ENCODE measurements around the gene CKS1B. TPM values are rescaled to one million over a fixed set of nuclear protein-coding genes. Genes with fewer than 3 reads are reported as not detected.

CKS1B gene
- total and polyA plus RNA-seq, 9 of the 15 experiments (the other 6 are each of a cell fraction or from before 2014, with no cell fraction given) = 215 to 1,103 (median 460) TPM

DNA sequence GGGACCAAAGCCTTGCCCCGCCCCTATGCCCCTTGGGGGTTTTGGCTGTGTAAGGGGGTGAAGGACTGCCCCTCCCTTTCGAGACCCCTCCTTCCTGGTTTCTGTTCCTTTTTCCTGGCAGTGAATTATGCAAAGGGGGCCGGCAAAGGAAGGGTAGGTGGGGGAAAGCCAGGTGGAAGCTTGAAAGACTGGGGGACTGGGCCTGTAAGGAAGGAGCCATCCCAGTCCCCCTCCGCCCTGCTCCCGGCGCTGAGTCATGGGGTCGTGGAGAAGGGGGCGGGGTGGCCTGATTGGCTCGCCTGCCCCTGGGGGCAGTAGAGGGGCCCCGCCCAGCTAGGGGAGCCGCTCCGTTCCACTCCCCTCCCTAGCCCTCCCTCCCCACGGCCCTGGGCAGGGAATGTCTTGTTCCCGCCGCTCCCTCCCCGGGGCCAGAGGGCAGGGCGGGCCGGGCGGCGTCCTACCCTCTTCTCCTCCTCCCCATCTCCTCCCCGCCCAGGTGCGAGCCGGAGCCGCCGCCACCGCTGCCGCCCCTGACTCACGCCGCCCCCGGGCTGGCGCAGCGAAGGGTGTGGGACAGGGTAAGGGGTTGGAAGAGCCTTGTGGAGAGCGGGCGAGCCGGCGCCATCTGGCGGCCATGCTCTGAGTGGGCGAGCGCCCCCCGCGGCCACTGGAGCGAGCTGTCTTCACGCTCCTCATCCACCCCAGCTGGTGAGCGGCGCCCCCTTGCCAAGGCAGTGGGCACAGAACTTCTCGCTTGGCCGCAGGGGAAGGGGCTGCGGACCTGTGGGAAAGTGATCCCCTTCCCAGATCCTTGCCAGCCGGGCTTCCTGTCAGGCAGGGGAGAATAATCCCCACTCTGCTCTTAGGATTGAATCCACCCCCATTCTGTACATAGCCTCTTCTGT lies 42.8 kb downstream of the CKS1B start (continued):
- TF ChIP-seq, protein P1, sequence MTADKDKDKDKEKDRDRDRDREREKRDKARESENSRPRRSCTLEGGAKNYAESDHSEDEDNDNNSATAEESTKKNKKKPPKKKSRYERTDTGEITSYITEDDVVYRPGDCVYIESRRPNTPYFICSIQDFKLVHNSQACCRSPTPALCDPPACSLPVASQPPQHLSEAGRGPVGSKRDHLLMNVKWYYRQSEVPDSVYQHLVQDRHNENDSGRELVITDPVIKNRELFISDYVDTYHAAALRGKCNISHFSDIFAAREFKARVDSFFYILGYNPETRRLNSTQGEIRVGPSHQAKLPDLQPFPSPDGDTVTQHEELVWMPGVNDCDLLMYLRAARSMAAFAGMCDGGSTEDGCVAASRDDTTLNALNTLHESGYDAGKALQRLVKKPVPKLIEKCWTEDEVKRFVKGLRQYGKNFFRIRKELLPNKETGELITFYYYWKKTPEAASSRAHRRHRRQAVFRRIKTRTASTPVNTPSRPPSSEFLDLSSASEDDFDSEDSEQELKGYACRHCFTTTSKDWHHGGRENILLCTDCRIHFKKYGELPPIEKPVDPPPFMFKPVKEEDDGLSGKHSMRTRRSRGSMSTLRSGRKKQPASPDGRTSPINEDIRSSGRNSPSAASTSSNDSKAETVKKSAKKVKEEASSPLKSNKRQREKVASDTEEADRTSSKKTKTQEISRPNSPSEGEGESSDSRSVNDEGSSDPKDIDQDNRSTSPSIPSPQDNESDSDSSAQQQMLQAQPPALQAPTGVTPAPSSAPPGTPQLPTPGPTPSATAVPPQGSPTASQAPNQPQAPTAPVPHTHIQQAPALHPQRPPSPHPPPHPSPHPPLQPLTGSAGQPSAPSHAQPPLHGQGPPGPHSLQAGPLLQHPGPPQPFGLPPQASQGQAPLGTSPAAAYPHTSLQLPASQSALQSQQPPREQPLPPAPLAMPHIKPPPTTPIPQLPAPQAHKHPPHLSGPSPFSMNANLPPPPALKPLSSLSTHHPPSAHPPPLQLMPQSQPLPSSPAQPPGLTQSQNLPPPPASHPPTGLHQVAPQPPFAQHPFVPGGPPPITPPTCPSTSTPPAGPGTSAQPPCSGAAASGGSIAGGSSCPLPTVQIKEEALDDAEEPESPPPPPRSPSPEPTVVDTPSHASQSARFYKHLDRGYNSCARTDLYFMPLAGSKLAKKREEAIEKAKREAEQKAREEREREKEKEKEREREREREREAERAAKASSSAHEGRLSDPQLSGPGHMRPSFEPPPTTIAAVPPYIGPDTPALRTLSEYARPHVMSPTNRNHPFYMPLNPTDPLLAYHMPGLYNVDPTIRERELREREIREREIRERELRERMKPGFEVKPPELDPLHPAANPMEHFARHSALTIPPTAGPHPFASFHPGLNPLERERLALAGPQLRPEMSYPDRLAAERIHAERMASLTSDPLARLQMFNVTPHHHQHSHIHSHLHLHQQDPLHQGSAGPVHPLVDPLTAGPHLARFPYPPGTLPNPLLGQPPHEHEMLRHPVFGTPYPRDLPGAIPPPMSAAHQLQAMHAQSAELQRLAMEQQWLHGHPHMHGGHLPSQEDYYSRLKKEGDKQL (CRISPR knock-in tag; IDR thresholded peaks at IDR 0.05; ENCODE audit: borderline replicate concordance) = no peak
- TF ChIP-seq, protein P2, sequence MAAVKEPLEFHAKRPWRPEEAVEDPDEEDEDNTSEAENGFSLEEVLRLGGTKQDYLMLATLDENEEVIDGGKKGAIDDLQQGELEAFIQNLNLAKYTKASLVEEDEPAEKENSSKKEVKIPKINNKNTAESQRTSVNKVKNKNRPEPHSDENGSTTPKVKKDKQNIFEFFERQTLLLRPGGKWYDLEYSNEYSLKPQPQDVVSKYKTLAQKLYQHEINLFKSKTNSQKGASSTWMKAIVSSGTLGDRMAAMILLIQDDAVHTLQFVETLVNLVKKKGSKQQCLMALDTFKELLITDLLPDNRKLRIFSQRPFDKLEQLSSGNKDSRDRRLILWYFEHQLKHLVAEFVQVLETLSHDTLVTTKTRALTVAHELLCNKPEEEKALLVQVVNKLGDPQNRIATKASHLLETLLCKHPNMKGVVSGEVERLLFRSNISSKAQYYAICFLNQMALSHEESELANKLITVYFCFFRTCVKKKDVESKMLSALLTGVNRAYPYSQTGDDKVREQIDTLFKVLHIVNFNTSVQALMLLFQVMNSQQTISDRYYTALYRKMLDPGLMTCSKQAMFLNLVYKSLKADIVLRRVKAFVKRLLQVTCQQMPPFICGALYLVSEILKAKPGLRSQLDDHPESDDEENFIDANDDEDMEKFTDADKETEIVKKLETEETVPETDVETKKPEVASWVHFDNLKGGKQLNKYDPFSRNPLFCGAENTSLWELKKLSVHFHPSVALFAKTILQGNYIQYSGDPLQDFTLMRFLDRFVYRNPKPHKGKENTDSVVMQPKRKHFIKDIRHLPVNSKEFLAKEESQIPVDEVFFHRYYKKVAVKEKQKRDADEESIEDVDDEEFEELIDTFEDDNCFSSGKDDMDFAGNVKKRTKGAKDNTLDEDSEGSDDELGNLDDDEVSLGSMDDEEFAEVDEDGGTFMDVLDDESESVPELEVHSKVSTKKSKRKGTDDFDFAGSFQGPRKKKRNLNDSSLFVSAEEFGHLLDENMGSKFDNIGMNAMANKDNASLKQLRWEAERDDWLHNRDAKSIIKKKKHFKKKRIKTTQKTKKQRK (IDR thresholded peaks at IDR 0.05; ENCODE audit: borderline replicate concordance, low read depth, low read length) = no peak
- TF ChIP-seq, protein P3, sequence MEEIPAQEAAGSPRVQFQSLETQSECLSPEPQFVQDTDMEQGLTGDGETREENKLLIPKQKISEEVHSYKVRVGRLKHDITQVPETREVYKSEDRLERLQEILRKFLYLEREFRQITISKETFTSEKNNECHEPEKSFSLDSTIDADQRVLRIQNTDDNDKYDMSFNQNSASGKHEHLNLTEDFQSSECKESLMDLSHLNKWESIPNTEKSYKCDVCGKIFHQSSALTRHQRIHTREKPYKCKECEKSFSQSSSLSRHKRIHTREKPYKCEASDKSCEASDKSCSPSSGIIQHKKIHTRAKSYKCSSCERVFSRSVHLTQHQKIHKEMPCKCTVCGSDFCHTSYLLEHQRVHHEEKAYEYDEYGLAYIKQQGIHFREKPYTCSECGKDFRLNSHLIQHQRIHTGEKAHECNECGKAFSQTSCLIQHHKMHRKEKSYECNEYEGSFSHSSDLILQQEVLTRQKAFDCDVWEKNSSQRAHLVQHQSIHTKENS (CRISPR knock-in tag; IDR thresholded peaks at IDR 0.05) = no peak
- TF ChIP-seq U2AF2 (optimal IDR thresholded peaks at IDR 0.05; ENCODE audit: low read depth, low read length) (no peak), CBFA2T2 (conservative IDR thresholded peaks at IDR 0.05) (0 out of 2 replicates have a peak, but pooled peaks have one; percentile 13), TFAM (CRISPR knock-in tag; conservative IDR thresholded peaks at IDR 0.05) (no peak), ZNF57 (CRISPR knock-in tag; IDR thresholded peaks at IDR 0.05) (no peak), ZNF253 (CRISPR knock-in tag; conservative IDR thresholded peaks at IDR 0.05) (no peak), KHSRP (IDR thresholded peaks at IDR 0.05) (no peak)
- TF ChIP-seq, protein P4, sequence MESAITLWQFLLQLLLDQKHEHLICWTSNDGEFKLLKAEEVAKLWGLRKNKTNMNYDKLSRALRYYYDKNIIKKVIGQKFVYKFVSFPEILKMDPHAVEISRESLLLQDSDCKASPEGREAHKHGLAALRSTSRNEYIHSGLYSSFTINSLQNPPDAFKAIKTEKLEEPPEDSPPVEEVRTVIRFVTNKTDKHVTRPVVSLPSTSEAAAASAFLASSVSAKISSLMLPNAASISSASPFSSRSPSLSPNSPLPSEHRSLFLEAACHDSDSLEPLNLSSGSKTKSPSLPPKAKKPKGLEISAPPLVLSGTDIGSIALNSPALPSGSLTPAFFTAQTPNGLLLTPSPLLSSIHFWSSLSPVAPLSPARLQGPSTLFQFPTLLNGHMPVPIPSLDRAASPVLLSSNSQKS (CRISPR knock-in tag; IDR thresholded peaks at IDR 0.05) = no peak
- TF ChIP-seq, protein P5, sequence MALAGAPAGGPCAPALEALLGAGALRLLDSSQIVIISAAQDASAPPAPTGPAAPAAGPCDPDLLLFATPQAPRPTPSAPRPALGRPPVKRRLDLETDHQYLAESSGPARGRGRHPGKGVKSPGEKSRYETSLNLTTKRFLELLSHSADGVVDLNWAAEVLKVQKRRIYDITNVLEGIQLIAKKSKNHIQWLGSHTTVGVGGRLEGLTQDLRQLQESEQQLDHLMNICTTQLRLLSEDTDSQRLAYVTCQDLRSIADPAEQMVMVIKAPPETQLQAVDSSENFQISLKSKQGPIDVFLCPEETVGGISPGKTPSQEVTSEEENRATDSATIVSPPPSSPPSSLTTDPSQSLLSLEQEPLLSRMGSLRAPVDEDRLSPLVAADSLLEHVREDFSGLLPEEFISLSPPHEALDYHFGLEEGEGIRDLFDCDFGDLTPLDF (CRISPR knock-in tag; IDR thresholded peaks at IDR 0.05) = peak; percentile 62; the same call in 1 of the 2 replicates
